ENCODE measurements around the gene DNAAF9.
"Not testable (repeated sequence)": the region's sequence is repeated elsewhere in the genome, so short reads cannot be mapped to it uniquely, and the experiment has no call there.

The DNAAF9 gene

GRCh38 chr20:3407040-3407770 is at the start of gene DNAAF9:
Gene DNAAF9 (minus strand): TSS chr20:3407669. CDS start chr20:3407557, 112 bp downstream.
- H3K27ac Mint-ChIP-seq, result peak within 1 kb of the TSS; percentile 89
- no peaks in the 10 kb centered on the region for H3K36me3 Mint-ChIP-seq
- H3K9me3 Mint-ChIP-seq, result no peaks in the 10 kb centered on the region
- peaks cover 27% of the 10 kb centered on the region for H3K4me1 Mint-ChIP-seq
- no peaks in the 10 kb centered on the region for H3K27me3 Mint-ChIP-seq
- H3K4me3 Mint-ChIP-seq, result peak within 1 kb of the TSS; percentile 97

DNA sequence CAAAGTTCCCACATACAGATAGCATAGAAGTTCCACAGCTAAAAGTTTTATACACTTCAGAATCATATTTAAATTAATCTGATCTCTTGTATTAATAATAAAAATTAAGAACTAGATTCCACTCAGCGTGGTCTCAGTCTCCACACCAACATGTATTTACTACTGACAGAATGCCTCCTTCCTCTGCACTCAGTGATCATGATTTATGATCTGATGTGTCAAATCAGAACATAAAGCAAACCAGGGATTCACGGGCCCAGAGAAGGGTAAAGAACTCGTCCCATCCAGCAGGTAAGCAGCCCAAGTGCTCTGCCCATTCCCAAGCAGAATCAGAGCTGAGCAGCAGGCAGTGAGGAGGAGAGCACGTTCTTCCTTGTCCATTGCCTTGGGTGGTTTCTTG is 49.2 kb upstream of the DNAAF9 start:
- Mint-ChIP-seq H3K27ac (no peak overlapping the region), H3K27me3 (no peaks in the 10 kb centered on the region), H3K4me3 (no peak overlapping the region), H3K9me3 (no peaks in the 10 kb centered on the region), H3K4me1 (no peaks in the 10 kb centered on the region), H3K36me3 (no peaks in the 10 kb centered on the region)

DNA sequence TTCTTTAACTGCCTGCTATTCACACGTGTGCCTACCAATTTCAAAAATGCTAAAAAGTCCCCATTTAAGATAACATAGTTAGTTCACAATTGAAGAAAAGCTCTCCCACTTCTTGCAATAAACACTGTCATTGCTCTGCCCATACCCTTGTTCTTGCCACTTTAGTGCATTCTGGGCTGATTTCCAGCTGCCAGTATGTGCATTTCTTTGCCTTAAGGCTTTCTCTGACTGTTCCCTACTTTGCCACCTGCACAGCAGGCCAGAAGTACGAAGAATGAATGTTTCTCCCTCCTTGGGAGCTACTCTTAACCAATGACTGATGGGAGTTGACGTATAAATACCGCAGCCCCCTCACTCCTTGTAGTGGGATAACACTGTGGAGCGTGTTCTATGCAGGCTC is 47.4 kb upstream of the DNAAF9 start:
- Mint-ChIP-seq H3K27me3 (peaks cover 2% of the 10 kb centered on the region), H3K9me3 (no peaks in the 10 kb centered on the region), H3K4me1 (no peaks in the 10 kb centered on the region), H3K4me3 (no peak overlapping the region), H3K36me3 (no peaks in the 10 kb centered on the region), H3K27ac (no peak overlapping the region)

DNA sequence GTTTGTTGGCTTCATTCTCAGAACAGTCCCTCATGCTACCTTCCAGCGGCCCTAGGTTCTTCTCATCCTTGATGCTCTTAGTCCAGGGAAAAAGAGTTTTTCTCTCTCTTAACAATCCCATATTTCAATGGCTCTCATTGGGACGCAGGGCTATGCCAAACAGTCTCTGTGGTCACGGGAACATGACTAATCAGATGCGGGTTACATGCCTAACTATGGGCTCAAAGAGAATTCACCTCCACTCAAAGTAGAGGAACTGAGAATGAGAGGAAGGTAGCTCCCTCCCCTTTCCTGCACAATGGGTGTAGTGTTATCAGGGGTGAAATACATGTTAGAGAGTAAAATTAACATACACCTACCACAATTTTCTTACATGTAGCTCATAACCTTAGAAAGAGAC is 45.2 kb upstream of the DNAAF9 start:
- Mint-ChIP-seq H3K9me3 (no peaks in the 10 kb centered on the region), H3K27ac (no peak overlapping the region)

GRCh38 chr20:3452136-3452535 is 44.7 kb upstream of the DNAAF9 start:
- Mint-ChIP-seq H3K36me3 (no peaks in the 10 kb centered on the region), H3K4me3 (no peak overlapping the region), H3K4me1 (no peaks in the 10 kb centered on the region)

More for the DNA sequence above, 45.2 kb upstream of the DNAAF9 start:
- Mint-ChIP-seq H3K4me1 (no peaks in the 10 kb centered on the region), H3K27me3 (peaks cover 2% of the 10 kb centered on the region), H3K36me3 (no peaks in the 10 kb centered on the region), H3K4me3 (no peak overlapping the region)

DNA sequence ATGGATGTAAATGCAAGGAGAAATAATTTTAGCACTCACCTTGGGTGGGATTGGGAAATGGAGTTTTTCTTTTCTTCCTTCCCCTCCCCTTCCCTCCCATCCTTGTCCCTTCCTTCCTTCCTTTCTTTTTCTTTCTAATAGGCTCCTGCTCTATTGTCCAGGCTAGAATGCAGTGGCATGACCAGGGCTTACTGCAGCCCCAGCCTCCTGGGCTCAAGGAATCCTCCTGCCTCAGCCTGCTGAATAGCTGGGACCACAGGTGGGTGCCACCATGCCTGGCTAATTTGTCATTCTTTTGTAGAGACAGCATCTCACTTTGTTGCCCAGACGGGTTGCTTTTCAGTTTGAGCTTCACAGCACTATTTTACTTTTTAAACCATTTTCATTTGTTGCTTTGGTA is 41.9 kb upstream of the DNAAF9 start:
- H3K4me1 Mint-ChIP-seq, result no peaks in the 10 kb centered on the region
- H3K4me3 Mint-ChIP-seq, result no peak overlapping the region
- H3K9me3 Mint-ChIP-seq, result no peaks in the 10 kb centered on the region
- no peak overlapping the region for H3K27ac Mint-ChIP-seq
- H3K36me3 Mint-ChIP-seq, result no peaks in the 10 kb centered on the region
- peaks cover 2% of the 10 kb centered on the region for H3K27me3 Mint-ChIP-seq

More at GRCh38 chr20:3452136-3452535, 44.7 kb upstream of the DNAAF9 start:
- Mint-ChIP-seq H3K27ac (no peak overlapping the region), H3K27me3 (peaks cover 2% of the 10 kb centered on the region), H3K9me3 (no peaks in the 10 kb centered on the region)

DNA sequence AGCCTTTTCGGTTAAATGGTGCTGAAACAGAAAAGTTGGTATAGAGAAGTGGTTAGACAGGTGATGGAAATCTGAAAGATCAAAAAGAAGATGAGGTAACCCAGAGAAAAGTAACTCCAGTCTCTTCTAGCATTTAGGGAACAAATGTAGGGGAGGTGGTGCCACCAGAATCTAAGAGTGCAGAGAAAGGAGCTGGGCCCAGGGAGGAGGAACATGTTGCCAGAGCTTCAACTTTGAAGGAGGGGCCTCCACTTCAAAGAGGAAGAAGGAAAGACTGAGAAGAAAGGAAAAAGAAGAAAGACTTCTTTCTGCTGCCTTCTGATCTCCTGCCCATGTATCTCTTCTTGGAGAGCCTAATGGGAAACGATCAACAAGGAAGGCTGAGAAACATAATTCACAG is 39.9 kb upstream of the DNAAF9 start:
- Mint-ChIP-seq H3K27ac (peak overlapping the region; percentile 26), H3K36me3 (no peaks in the 10 kb centered on the region), H3K4me1 (no peaks in the 10 kb centered on the region), H3K4me3 (no peak overlapping the region), H3K9me3 (no peaks in the 10 kb centered on the region), H3K27me3 (peaks cover 2% of the 10 kb centered on the region)

- Mint-ChIP-seq H3K27ac (no peak overlapping the region), H3K4me1 (no peaks in the 10 kb centered on the region), H3K9me3 (no peaks in the 10 kb centered on the region), H3K4me3 (no peak overlapping the region), H3K36me3 (no peaks in the 10 kb centered on the region), H3K27me3 (peaks cover 2% of the 10 kb centered on the region)
Measured at GRCh38 chr20:3446779-3447178, 39.3 kb upstream of the DNAAF9 start.

DNA sequence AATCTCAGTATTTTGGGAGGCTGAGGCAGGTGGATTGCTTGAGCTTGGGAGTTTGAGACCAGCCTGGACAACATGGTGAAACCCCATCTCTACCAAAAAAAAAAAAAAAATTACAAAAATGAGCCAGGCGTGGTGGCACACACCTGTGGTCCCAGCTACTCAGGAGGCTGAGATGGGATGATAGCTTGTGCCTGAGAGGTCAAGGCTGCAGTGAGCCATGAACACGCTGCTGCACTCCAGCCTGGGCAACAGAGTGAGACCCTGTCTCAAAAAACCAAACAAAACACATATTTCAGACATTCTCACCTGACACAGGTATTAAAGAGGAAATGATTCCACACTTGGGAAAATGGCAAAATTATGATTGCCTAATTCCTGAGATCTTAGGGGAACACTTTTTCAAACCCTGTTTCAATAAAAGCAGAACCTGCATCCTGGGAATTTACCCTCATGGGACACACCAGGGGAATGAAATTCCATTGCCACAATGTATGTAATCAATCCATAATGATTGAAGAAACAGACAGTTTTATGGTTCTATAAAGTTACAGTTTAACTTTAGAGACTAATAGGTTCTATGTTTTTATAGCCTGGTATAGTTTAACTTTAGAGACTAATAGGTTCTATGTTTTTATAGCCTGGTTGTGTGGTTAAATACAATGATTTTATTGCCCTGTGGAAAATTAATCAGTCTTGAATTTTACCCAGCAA is 29.6 kb upstream of the DNAAF9 start:
- Mint-ChIP-seq H3K27ac (no peak overlapping the region), H3K36me3 (no peaks in the 10 kb centered on the region), H3K27me3 (no peaks in the 10 kb centered on the region), H3K9me3 (no peaks in the 10 kb centered on the region), H3K4me1 (no peaks in the 10 kb centered on the region), H3K4me3 (no peak overlapping the region)

DNA sequence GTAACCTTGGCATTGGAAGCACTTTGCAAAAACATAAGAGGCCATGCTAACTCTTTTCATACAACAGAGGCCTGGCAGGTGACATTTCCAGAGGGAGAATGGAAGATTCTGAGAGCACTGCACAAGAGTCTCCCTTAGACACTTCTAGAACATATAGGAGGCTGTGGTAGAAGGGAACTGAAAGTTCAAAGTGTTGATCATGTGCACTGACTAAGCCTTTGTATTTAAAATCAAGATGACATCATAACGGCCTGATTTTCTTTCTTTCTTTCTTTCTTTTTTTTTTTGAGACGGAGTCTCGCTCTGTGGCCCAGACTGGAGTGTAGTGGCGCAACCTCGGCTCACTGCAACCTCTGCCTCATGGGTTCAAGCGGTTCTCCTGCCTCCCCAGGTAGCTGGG is 26.8 kb upstream of the DNAAF9 start:
- Mint-ChIP-seq H3K27me3 (peaks cover 6% of the 10 kb centered on the region), H3K4me3 (no peak overlapping the region), H3K36me3 (no peaks in the 10 kb centered on the region), H3K4me1 (no peaks in the 10 kb centered on the region), H3K27ac (no peak overlapping the region), H3K9me3 (no peaks in the 10 kb centered on the region)

DNA sequence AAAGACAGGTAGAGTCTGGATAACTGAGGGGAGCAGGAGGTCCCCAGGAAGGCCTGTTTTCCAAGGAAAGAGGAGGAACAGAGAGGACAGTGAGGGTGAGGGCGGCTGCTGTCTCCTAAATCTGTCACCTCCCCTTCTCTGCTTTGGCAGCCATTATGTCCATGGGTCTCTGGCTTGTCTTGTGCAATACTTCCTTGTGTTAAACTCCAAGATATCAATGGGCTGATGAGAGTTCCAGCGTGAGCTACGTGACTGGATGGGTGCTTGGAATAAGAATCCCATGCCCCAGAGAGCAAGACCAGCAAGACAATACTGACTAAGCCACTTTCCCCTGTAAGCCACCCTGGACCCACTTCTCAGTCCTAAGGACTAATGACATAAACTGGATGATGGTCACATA is 26.3 kb upstream of the DNAAF9 start:
- Mint-ChIP-seq H3K27ac (no peak overlapping the region), H3K27me3 (peaks cover 8% of the 10 kb centered on the region), H3K36me3 (no peaks in the 10 kb centered on the region), H3K9me3 (no peaks in the 10 kb centered on the region), H3K4me3 (no peak overlapping the region), H3K4me1 (no peaks in the 10 kb centered on the region)

GRCh38 chr20:3432844-3433243 is 25.4 kb upstream of the DNAAF9 start:
- no peaks in the 10 kb centered on the region for H3K9me3 Mint-ChIP-seq
- H3K36me3 Mint-ChIP-seq, result no peaks in the 10 kb centered on the region
- no peaks in the 10 kb centered on the region for H3K4me1 Mint-ChIP-seq
- H3K4me3 Mint-ChIP-seq, result no peak overlapping the region
- no peak overlapping the region for H3K27ac Mint-ChIP-seq
- peaks cover 8% of the 10 kb centered on the region for H3K27me3 Mint-ChIP-seq

DNA sequence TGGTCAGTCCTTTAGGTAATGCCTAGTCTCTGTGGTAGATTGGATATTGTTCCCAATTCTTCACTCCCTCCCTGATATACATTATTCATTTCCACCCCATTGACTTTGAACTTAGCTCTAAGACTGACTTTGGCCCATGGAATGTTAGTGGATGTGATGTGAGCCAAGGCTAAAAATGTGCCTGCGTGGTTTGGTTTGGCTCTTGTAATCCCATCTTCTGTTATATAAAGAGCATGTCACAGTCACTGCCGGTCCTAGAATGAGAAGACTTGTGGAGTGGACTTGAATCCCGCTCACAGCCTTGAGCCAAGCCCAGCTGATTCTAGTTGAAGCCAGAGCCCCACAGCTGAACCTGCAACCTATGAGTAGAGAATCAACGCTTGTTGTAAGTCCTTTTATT is 23.6 kb upstream of the DNAAF9 start:
- no peaks in the 10 kb centered on the region for H3K36me3 Mint-ChIP-seq
- no peaks in the 10 kb centered on the region for H3K4me1 Mint-ChIP-seq
- no peak overlapping the region for H3K4me3 Mint-ChIP-seq
- no peaks in the 10 kb centered on the region for H3K9me3 Mint-ChIP-seq
- H3K27me3 Mint-ChIP-seq, result peaks cover 8% of the 10 kb centered on the region
- no peak overlapping the region for H3K27ac Mint-ChIP-seq

- H3K27ac Mint-ChIP-seq, result no peak overlapping the region
- no peaks in the 10 kb centered on the region for H3K4me1 Mint-ChIP-seq
- H3K36me3 Mint-ChIP-seq, result no peaks in the 10 kb centered on the region
- peaks cover 8% of the 10 kb centered on the region for H3K27me3 Mint-ChIP-seq
- no peak overlapping the region for H3K4me3 Mint-ChIP-seq
- no peaks in the 10 kb centered on the region for H3K9me3 Mint-ChIP-seq
Measured at GRCh38 chr20:3430376-3431069, 23.1 kb upstream of the DNAAF9 start.

DNA sequence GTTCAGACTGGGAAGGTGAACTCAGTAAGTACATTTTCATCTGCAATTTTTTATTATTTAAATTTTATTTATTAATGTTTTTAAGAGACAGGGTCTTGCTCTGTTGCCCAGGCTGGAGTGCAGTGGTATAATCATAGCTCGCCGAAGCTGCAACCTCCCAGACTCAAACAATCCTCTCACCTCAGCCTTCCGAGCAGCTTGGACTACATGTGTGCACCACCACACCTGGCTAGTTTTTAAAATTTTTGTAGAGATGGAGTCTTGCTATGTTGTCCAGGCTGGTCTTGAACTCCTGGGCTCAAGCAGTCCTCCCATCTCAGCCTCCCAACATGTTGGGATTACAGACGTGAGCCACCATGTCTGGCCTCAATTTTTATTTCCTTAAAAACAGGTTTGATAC is 19.3 kb upstream of the DNAAF9 start:
- not testable (repeated sequence) for H3K4me1 Mint-ChIP-seq, H3K27ac Mint-ChIP-seq, H3K36me3 Mint-ChIP-seq, H3K4me3 Mint-ChIP-seq, H3K27me3 Mint-ChIP-seq, H3K9me3 Mint-ChIP-seq

- Mint-ChIP-seq H3K4me3 (no peak overlapping the region), H3K27ac (no peak overlapping the region), H3K36me3 (peaks cover 2% of the 10 kb centered on the region), H3K27me3 (peaks cover 2% of the 10 kb centered on the region), H3K4me1 (peaks cover 7% of the 10 kb centered on the region), H3K9me3 (no peaks in the 10 kb centered on the region)
Measured at GRCh38 chr20:3423126-3423525, 15.7 kb upstream of the DNAAF9 start.

Measured in activated naive CD4-positive, alpha-beta T cell treated with anti-CD3 and anti-CD28 coated beads, Interleukin-2, amount 50 U/mL, for 24 hours (primary cell).